ENCODE results near the gene VAT1L.

- TF ChIP-seq CTCF (IDR thresholded peaks at IDR 0.05), result no peak
- TF ChIP-seq POLR2A (IDR thresholded peaks at IDR 0.05), result no peak
Measured at GRCh38 chr16:77928096-77928495, 139.7 kb downstream of the VAT1L start.

Measured in testis (tissue), 2 donors.